HCT116 (cell line): ENCODE results near the gene PLAGL2. TPM values are rescaled to one million over a fixed set of nuclear protein-coding genes. Genes with fewer than 3 reads are reported as not detected.

Experiments
- ATAC-seq: fragments of 200-7000 bp; cut with Tn5 transposase; 2 replicates; pipeline ENCODE4 v1.9.1; 2020; ENCODE audit warnings: mild to moderate bottlenecking, moderate library complexity
- BruUV-seq: library from RNA; stranded (reverse); fragments of 400-500 nt; replicated peaks from 2 replicates; lab custom pipeline; 2021; lab: Mats Ljungman, UMichigan
- CTCF ChIA-PET: fragments of 300-600 bp; sonication (Branson Sonifier 250); formaldehyde crosslinking; loops from one replicate; lab custom pipeline; 2021; ENCODE audit warnings: antibody characterized with exemption; lab: Charles Lee
- POLR2A ChIA-PET: fragments of 300-600, 350-600 bp; sonication (Branson Sonifier 250); formaldehyde crosslinking; loops from one replicate; lab custom pipeline; 2021; ENCODE audit warnings: antibody characterized with exemption; lab: Charles Lee
- RAD21 ChIA-PET, 2 experiments: fragments of 300-600 bp; sonication (Branson Sonifier 250); formaldehyde crosslinking; loops; one replicate each; lab custom pipeline; 2023; ENCODE audit warnings: low total read pairs in 2 of 2; ENCODE audit not compliant: uncharacterized antibody in 2 of 2, unreplicated experiment in 2 of 2, low non-redundant PET in 1 of 2; lab: Charles Lee
- DNase-seq: peaks from one replicate; pipeline ENCODE4 v3.0.0-alpha.2; 2010; ENCODE audit warnings: low read depth, low spot score
- H2AFZ ChIP-seq: fragments of 200-600 bp; shearing (Covaris generic), sonication (generic); 2 replicates; pipeline ENCODE4 v1.6.1; 2017; ENCODE audit warnings: low read depth, mixed run types, mixed read lengths, antibody characterized with exemption, low read length; ENCODE audit not compliant: poor library complexity, severe bottlenecking
- H3K27ac ChIP-seq: 2 replicates; pipeline ENCODE4 v1.5.1; 2012; ENCODE audit warnings: low read depth, low read length
- H3K27me3 ChIP-seq: fragments of 200-600 bp; sonication (generic); 2 replicates; pipeline ENCODE4 v1.6.1; 2016; ENCODE audit warnings: mixed run types, low read length, mixed read lengths; ENCODE audit not compliant: insufficient read depth
- H3K36me3 ChIP-seq, 2 experiments: fragments of 200-500 bp in 1 of 2; fragments of 200-600 bp in 1 of 2; sonication (Bioruptor generic) in 1 of 2; sonication (generic) in 1 of 2; 2 replicates each; pipeline versions ENCODE4 v1.5.1 to v1.6.1; 2014 to 2016; ENCODE audit warnings: low read length in 2 of 2, inconsistent platforms in 1 of 2, mixed read lengths in 1 of 2, mixed run types in 1 of 2; ENCODE audit not compliant: insufficient read depth in 2 of 2, control insufficient read depth in 1 of 2
- H3K4me1 ChIP-seq, 2 experiments: fragments of 200-600 bp in 1 of 2; sonication (generic) in 1 of 2; 2 replicates each; pipeline versions ENCODE4 v1.5.1 to v1.6.1; 2012 to 2017; ENCODE audit warnings: low read length in 2 of 2, inconsistent platforms in 1 of 2, mild to moderate bottlenecking in 1 of 2, mixed read lengths in 1 of 2, mixed run types in 1 of 2, moderate library complexity in 1 of 2; ENCODE audit not compliant: insufficient read depth in 2 of 2, control insufficient read depth in 1 of 2
- H3K4me2 ChIP-seq: fragments of 200-600 bp; sonication (generic); 2 replicates; pipeline ENCODE4 v1.6.1; 2017; ENCODE audit warnings: mixed run types, low read length, mixed read lengths
- H3K4me3 ChIP-seq, 2 experiments: fragments of 200-600 bp in 1 of 2; sonication (generic) in 1 of 2; replicated peaks in 1 of 2; 2 replicates each; pipeline ENCODE4 v1.5.1; 2011 to 2016; ENCODE audit warnings: low read length in 2 of 2, control low read depth in 1 of 2, low read depth in 1 of 2, mild to moderate bottlenecking in 1 of 2, mixed read lengths in 1 of 2, mixed run types in 1 of 2
- H3K79me2 ChIP-seq: fragments of 200-600 bp; sonication (generic); 2 replicates; pipeline ENCODE4 v1.6.1; 2017; ENCODE audit warnings: mild to moderate bottlenecking, mixed run types, low read length, moderate library complexity, mixed read lengths; ENCODE audit not compliant: insufficient read depth
- H3K9ac ChIP-seq: fragments of 200-600 bp; sonication (generic); 2 replicates; pipeline ENCODE4 v1.6.1; 2016; ENCODE audit warnings: low read length, mixed read lengths
- H3K9me2 ChIP-seq: fragments of 200-600 bp; sonication (generic), shearing (Covaris generic); 2 replicates; pipeline ENCODE4 v1.6.1; 2017; ENCODE audit warnings: mixed run types, mild to moderate bottlenecking, moderate library complexity; ENCODE audit not compliant: insufficient read depth
- H3K9me3 ChIP-seq, 2 experiments: fragments of 200-500 bp in 1 of 2; fragments of 200-600 bp in 1 of 2; sonication (Bioruptor generic) in 1 of 2; sonication (generic) in 1 of 2; 2 replicates each; pipeline ENCODE4 v1.6.1; 2014 to 2017; ENCODE audit warnings: low read length in 2 of 2, mixed read lengths in 2 of 2, inconsistent platforms in 1 of 2, low read depth in 1 of 2, mild to moderate bottlenecking in 1 of 2, mixed run types in 1 of 2, moderate library complexity in 1 of 2; ENCODE audit not compliant: control insufficient read depth in 1 of 2, insufficient read depth in 1 of 2
- H4K20me1 ChIP-seq: fragments of 200-600 bp; sonication (generic), shearing (Covaris generic); 2 replicates; pipeline ENCODE4 v1.6.1; 2017; ENCODE audit warnings: mixed run types, mild to moderate bottlenecking, moderate library complexity; ENCODE audit not compliant: insufficient read depth
- ATF3 ChIP-seq: IDR thresholded peaks from 2 replicates; pipeline ENCODE4 v1.6.1; 2012
- CEBPB ChIP-seq: IDR thresholded peaks from 2 replicates; pipeline ENCODE4 v1.6.1; 2012; ENCODE audit warnings: low read depth
- CTCF ChIP-seq, 3 experiments: fragments of 200-600 bp in 1 of 3; sonication (generic) in 1 of 3; IDR thresholded peaks in 2 of 3; conservative IDR thresholded peaks in 1 of 3; 2 replicates each; pipeline ENCODE4 v1.5.1; 2012 to 2017; ENCODE audit warnings: low read depth in 2 of 3, low read length in 2 of 3, antibody characterized with exemption in 1 of 3, borderline replicate concordance in 1 of 3, control low read depth in 1 of 3, mild to moderate bottlenecking in 1 of 3, mixed read lengths in 1 of 3, mixed run types in 1 of 3, moderate library complexity in 1 of 3; ENCODE audit not compliant: insufficient read depth in 1 of 3
- ELF1 ChIP-seq: IDR thresholded peaks from 2 replicates; pipeline ENCODE4 v1.6.1; 2012; ENCODE audit warnings: low read depth, borderline replicate concordance
- EZH2 ChIP-seq: fragments of 200-600 bp; sonication (generic); IDR thresholded peaks from 2 replicates; pipeline ENCODE4 v1.6.1; 2017; ENCODE audit warnings: antibody characterized with exemption, mixed run types
- EZH2phosphoT487 ChIP-seq: fragments of 200-600 bp; IDR thresholded peaks from 2 replicates; pipeline ENCODE4 v1.6.1; 2018; ENCODE audit warnings: antibody characterized with exemption, borderline replicate concordance
- JUND ChIP-seq: IDR thresholded peaks from 2 replicates; pipeline ENCODE4 v1.6.1; 2012
- MAX ChIP-seq: IDR thresholded peaks from 2 replicates; pipeline ENCODE4 v1.6.1; 2012
- POLR2A ChIP-seq: IDR thresholded peaks from 2 replicates; pipeline ENCODE4 v1.7.0; 2011; ENCODE audit warnings: borderline replicate concordance; ENCODE audit not compliant: insufficient read depth, insufficient read length; ENCODE audit errors: extremely low read depth
- POLR2AphosphoS5 ChIP-seq: IDR thresholded peaks from 2 replicates; pipeline ENCODE4 v1.6.1; 2011; ENCODE audit warnings: mild to moderate bottlenecking, low read depth, low read length, moderate library complexity
- RAD21 ChIP-seq: IDR thresholded peaks from 2 replicates; pipeline ENCODE4 v1.6.1; 2012; ENCODE audit warnings: low read depth, mild to moderate bottlenecking
- SIN3A ChIP-seq: IDR thresholded peaks from 2 replicates; pipeline ENCODE4 v1.6.1; 2012; ENCODE audit warnings: low read depth
- SP1 ChIP-seq: IDR thresholded peaks from 2 replicates; pipeline ENCODE4 v1.6.1; 2012; ENCODE audit warnings: low read depth
- SRF ChIP-seq: IDR thresholded peaks from 2 replicates; pipeline ENCODE4 v1.6.1; 2012; ENCODE audit warnings: low read depth
- ZBTB33 ChIP-seq: IDR thresholded peaks from 2 replicates; pipeline ENCODE4 v1.6.1; 2011; ENCODE audit warnings: mild to moderate bottlenecking, low read length, moderate library complexity; ENCODE audit not compliant: insufficient replicate concordance; ENCODE audit errors: extremely low read depth
- ZFX ChIP-seq: fragments of 450-650 bp; IDR thresholded peaks from 2 replicates; pipeline ENCODE4 v1.6.1; 2017
- ZNF274 ChIP-seq: fragments of 200-500 bp; sonication (Bioruptor generic); IDR thresholded peaks from 2 replicates; pipeline ENCODE4 v1.6.1; 2014; ENCODE audit warnings: mild to moderate bottlenecking, low read depth, low read length, inconsistent platforms
- intact Hi-C: fragments of 100-400 bp; cut with micrococcal nuclease; formaldehyde crosslinking; loops from 2 replicates; pipeline ENCODE4 v1.10.0; 2022
- total RNA-seq: library from RNA; stranded (reverse); gene quantifications from one replicate; pipeline ENCODE4 v1.2.1, GENCODE V29; 2021; ENCODE audit not compliant: unreplicated experiment

PLAGL2 gene
- total RNA-seq, 1 experiment from 2014 or later, result 18.3 TPM

DNA sequence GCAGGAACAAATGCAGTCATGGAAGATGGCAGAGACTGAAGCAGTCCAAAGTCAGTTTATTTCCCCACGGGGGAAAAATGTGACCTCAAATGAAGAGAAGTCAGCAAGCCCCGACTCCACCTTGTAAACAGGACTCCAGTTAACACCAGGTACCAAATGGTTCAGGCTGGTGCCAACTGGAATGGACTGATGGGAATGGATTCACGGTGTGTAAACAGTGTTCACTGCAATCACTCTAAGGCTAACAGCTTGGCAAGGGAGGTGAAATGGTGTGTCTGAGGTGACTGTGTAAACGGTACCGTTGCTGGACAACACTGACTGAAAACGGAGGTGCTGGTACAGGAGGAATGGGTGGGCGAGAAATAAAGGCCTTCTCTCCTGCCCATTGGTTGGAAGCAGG, 12.0 kb downstream of the PLAGL2 start:
- intact Hi-C loops, result no loop called here
- H3K9me3 ChIP-seq, result no peaks in the 10 kb centered on the region
- no peak overlapping the region for H3K4me2 ChIP-seq
- POLR2A ChIA-PET, result no interaction called here
- no peaks in the 10 kb centered on the region for H3K4me1 ChIP-seq
- peaks cover 28 to 47% of the 10 kb centered on the region in 2 experiments; a peak in 3 of 4 replicates for H3K36me3 ChIP-seq
- ATAC-seq, result no peak
- H4K20me1 ChIP-seq, result no peaks in the 10 kb centered on the region; the same call in 1 of the 2 replicates
- H3K27me3 ChIP-seq, result no peaks in the 10 kb centered on the region
- H3K4me3 ChIP-seq, result no peak overlapping the region
- H2AFZ ChIP-seq, result no peak overlapping the region
- RAD21 ChIA-PET, result no interaction called here
- no peak overlapping the region for H3K27ac ChIP-seq
- H3K9me2 ChIP-seq, result no peaks in the 10 kb centered on the region
- peaks cover 30% of the 10 kb centered on the region for H3K79me2 ChIP-seq
- H3K9ac ChIP-seq, result no peak overlapping the region
- DNase-seq, result no peak
- BruUV-seq, result no TSS peak
- CTCF ChIA-PET, result no interaction called here
- TF ChIP-seq ZFX, result no peak
- TF ChIP-seq ELF1, result no peak
- no peak for TF ChIP-seq SP1
- TF ChIP-seq POLR2A, result no peak
- no peak for TF ChIP-seq MAX
- no peak for TF ChIP-seq EZH2phosphoT487
- no peak for TF ChIP-seq ATF3
- no peak for TF ChIP-seq ZNF274
- no peak for TF ChIP-seq POLR2AphosphoS5
- TF ChIP-seq ZBTB33, result no peak
- TF ChIP-seq CEBPB, result no peak
- TF ChIP-seq SIN3A, result no peak
- TF ChIP-seq EZH2, result no peak
- TF ChIP-seq RAD21, result no peak
- no peak for TF ChIP-seq CTCF (IDR thresholded peaks at IDR 0.05 in 2 of 3, conservative IDR thresholded peaks at IDR 0.05 in 1 of 3; ENCODE audit: borderline replicate concordance in 1 of 3, insufficient read depth in 1 of 3, low read depth in 2 of 3, low read length in 2 of 3)
- TF ChIP-seq SRF, result no peak
- no peak for TF ChIP-seq JUND
